HepG2 (cell line): ENCODE data around the gene ZNF284. TPM values are rescaled to one million over a fixed set of nuclear protein-coding genes. Genes with fewer than 3 reads are reported as not detected.
A peak's percentile ranks its signal among the peaks of the same experiment; 100 is the strongest.

Experiments used
- ASH2L ChIP-seq: fragments of 300-600, 200-600 bp; sonication (generic); IDR thresholded peaks from 2 replicates; pipeline ENCODE4 v1.7.0; 2017; ENCODE audit warnings: low read depth, mild to moderate bottlenecking, moderate library complexity, mixed read lengths, low read length; ENCODE audit not compliant: insufficient read length
- ATF5 ChIP-seq: sonication (generic); formaldehyde crosslinking; IDR thresholded peaks from 2 replicates; pipeline ENCODE4 v1.4.0; 2020; ENCODE audit warnings: mild to moderate bottlenecking, low read depth, missing genetic modification reagents
- CEBPG ChIP-seq: IDR thresholded peaks from 2 replicates; pipeline ENCODE4 v1.6.1; 2016
- ELF1 ChIP-seq: sonication (generic); formaldehyde crosslinking; IDR thresholded peaks from 2 replicates; pipeline ENCODE4 v1.4.0; 2020; ENCODE audit warnings: missing genetic modification reagents
- HCFC1 ChIP-seq: fragments of 150-350 bp; IDR thresholded peaks from 2 replicates; pipeline ENCODE4 v1.6.1; 2014; ENCODE audit warnings: low read depth, low read length
- HDAC1 ChIP-seq: sonication (generic); formaldehyde crosslinking; IDR thresholded peaks from 2 replicates; pipeline ENCODE4 v1.5.1; 2020; ENCODE audit warnings: mild to moderate bottlenecking, missing genetic modification reagents
- KMT2A ChIP-seq: sonication (generic); formaldehyde crosslinking; IDR thresholded peaks from 2 replicates; pipeline ENCODE4 v1.4.0; 2020; ENCODE audit warnings: missing genetic modification reagents
- NFKB2 ChIP-seq: sonication (generic); formaldehyde crosslinking; IDR thresholded peaks from 2 replicates; pipeline ENCODE4 v1.4.0; 2020; ENCODE audit warnings: missing genetic modification reagents, borderline replicate concordance
- NRL ChIP-seq: sonication (generic); formaldehyde crosslinking; IDR thresholded peaks from 2 replicates; pipeline ENCODE4 v1.5.0; 2020; ENCODE audit warnings: missing genetic modification reagents, mild to moderate bottlenecking, moderate library complexity, borderline replicate concordance
- PHF8 ChIP-seq: sonication (generic); formaldehyde crosslinking; IDR thresholded peaks from 2 replicates; pipeline ENCODE4 v1.5.0; 2020; ENCODE audit warnings: missing genetic modification reagents
- POLR2G ChIP-seq: fragments of 200-400 bp; formaldehyde crosslinking; IDR thresholded peaks from 2 replicates; pipeline ENCODE4 v1.6.1; 2018; ENCODE audit warnings: mild to moderate bottlenecking, low read depth, low read length, moderate library complexity
- REXO4 ChIP-seq: sonication (generic); formaldehyde crosslinking; IDR thresholded peaks from 2 replicates; pipeline ENCODE4 v1.8.0; 2022; ENCODE audit warnings: missing genetic modification reagents, mild to moderate bottlenecking, borderline replicate concordance
- YY1 ChIP-seq: IDR thresholded peaks from 2 replicates; pipeline ENCODE4 v1.6.1; 2011; ENCODE audit warnings: low read length, low read depth, moderate library complexity, mild to moderate bottlenecking; ENCODE audit not compliant: insufficient read depth, insufficient replicate concordance
- ZBTB7A ChIP-seq: sonication (generic); formaldehyde crosslinking; IDR thresholded peaks from 2 replicates; pipeline ENCODE4 v1.8.0; 2022; ENCODE audit warnings: mild to moderate bottlenecking, missing genetic modification reagents
- ZHX2 ChIP-seq, 2 experiments: sonication (generic) in 1 of 2; formaldehyde crosslinking in 1 of 2; IDR thresholded peaks; 2 replicates each; pipeline versions ENCODE4 v1.6.1 to v1.9.0; 2014 to 2022; ENCODE audit warnings: antibody characterized with exemption in 1 of 2, borderline replicate concordance in 1 of 2, inconsistent platforms in 1 of 2, low read depth in 1 of 2, missing genetic modification reagents in 1 of 2
- ZNF574 ChIP-seq: sonication (generic); formaldehyde crosslinking; IDR thresholded peaks from 2 replicates; pipeline ENCODE4 v1.4.0; 2020; ENCODE audit warnings: missing genetic modification reagents
- ZNF615 ChIP-seq: sonication (generic); formaldehyde crosslinking; IDR thresholded peaks from 2 replicates; pipeline ENCODE4 v1.5.0; 2020; ENCODE audit warnings: mild to moderate bottlenecking, missing genetic modification reagents, borderline replicate concordance
- polyA plus RNA-seq, 8 experiments: library from polyadenylated mRNA; depleted of rRNA in 3 of 8; stranded (reverse) in 7 of 8; unstranded in 1 of 8; fragments of >200 nt; fragmentation: Illumina TruSeq in 4 of 8; extraction: Trizol in 4 of 8; gene quantifications; 2 replicates each; pipeline versions ENCODE4 v1.2.1 to v1.2.3, GENCODE V29; 2011 to 2016; ENCODE audit warnings: low read depth in 4 of 8, missing spikeins in 1 of 8, mixed read lengths in 1 of 8; ENCODE audit not compliant: insufficient read depth in 1 of 8
- total RNA-seq, 5 experiments: library from RNA; depleted of rRNA; stranded (reverse); fragments of >200 nt; fragmentation: Illumina TruSeq; extraction: Trizol; gene quantifications; 2 replicates each; pipeline ENCODE4 v1.2.3, GENCODE V29; 2016; ENCODE audit warnings: low read depth in 1 of 5

ZNF284 gene
- total and polyA plus RNA-seq, 2 of the 13 experiments (the other 11 are each of a cell fraction or from before 2014, with no cell fraction given): 1.2 to 2.3 TPM

- TF ChIP-seq ZNF615: no peak
- peak; percentile 84 for TF ChIP-seq ELF1 (CRISPR knock-in tag)
- TF ChIP-seq REXO4 (CRISPR knock-in tag): no peak
- peak; percentile 83 for TF ChIP-seq ZNF574 (CRISPR knock-in tag)
- TF ChIP-seq POLR2G: peak; percentile 67
- TF ChIP-seq NFKB2 (CRISPR knock-in tag): peak; percentile 52; the same call in 1 of the 2 replicates
- no peak for TF ChIP-seq ZBTB7A (CRISPR knock-in tag)
- TF ChIP-seq NRL (CRISPR knock-in tag): 0 out of 2 replicates have a peak, but pooled peaks have one; percentile 52
- peak; percentile 48; the same call in 1 of the 2 replicates for TF ChIP-seq KMT2A
- peak; percentile 75; the same call in 1 of the 2 replicates for TF ChIP-seq ZHX2 (IDR thresholded peaks at IDR 0.05; ENCODE audit: low read depth)
- no peak for TF ChIP-seq ZHX2 (CRISPR knock-in tag; IDR thresholded peaks at IDR 0.05; ENCODE audit: borderline replicate concordance)
- peak; percentile 35 for TF ChIP-seq ASH2L
- no peak for TF ChIP-seq ATF5
- TF ChIP-seq HDAC1 (CRISPR knock-in tag): peak; percentile 29; the same call in 1 of the 2 replicates
- no peak for TF ChIP-seq YY1
- peak; percentile 79 for TF ChIP-seq HCFC1
- 0 out of 2 replicates have a peak, but pooled peaks have one; percentile 16 for TF ChIP-seq CEBPG (CRISPR knock-in tag)
- peak; percentile 73 for TF ChIP-seq PHF8
Observed at GRCh38 chr19:44025217-44025936, 46.6 kb upstream of the ZNF284 start, which contains the start of gene ZNF222 (continued).
